GM12872 (cell line): Measurements from ENCODE around the gene SLC30A3.

Experiments used
- TF ChIP-seq, protein P1 (sequence below): IDR thresholded peaks from 3 replicates; pipeline ENCODE4 v1.5.1; 2011; ENCODE audit warnings: low read depth, mild to moderate bottlenecking, low read length, moderate library complexity; ENCODE audit not compliant: insufficient read depth

Gene SLC30A3

GRCh38 chr2:27211241-27211942 is 51.5 kb downstream of the SLC30A3 start:
- TF ChIP-seq, protein P1, sequence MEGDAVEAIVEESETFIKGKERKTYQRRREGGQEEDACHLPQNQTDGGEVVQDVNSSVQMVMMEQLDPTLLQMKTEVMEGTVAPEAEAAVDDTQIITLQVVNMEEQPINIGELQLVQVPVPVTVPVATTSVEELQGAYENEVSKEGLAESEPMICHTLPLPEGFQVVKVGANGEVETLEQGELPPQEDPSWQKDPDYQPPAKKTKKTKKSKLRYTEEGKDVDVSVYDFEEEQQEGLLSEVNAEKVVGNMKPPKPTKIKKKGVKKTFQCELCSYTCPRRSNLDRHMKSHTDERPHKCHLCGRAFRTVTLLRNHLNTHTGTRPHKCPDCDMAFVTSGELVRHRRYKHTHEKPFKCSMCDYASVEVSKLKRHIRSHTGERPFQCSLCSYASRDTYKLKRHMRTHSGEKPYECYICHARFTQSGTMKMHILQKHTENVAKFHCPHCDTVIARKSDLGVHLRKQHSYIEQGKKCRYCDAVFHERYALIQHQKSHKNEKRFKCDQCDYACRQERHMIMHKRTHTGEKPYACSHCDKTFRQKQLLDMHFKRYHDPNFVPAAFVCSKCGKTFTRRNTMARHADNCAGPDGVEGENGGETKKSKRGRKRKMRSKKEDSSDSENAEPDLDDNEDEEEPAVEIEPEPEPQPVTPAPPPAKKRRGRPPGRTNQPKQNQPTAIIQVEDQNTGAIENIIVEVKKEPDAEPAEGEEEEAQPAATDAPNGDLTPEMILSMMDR = no peak

- TF ChIP-seq, protein P1 = no peak
These were observed 53.0 kb downstream of the SLC30A3 start for GRCh38 chr2:27209621-27210401.

DNA sequence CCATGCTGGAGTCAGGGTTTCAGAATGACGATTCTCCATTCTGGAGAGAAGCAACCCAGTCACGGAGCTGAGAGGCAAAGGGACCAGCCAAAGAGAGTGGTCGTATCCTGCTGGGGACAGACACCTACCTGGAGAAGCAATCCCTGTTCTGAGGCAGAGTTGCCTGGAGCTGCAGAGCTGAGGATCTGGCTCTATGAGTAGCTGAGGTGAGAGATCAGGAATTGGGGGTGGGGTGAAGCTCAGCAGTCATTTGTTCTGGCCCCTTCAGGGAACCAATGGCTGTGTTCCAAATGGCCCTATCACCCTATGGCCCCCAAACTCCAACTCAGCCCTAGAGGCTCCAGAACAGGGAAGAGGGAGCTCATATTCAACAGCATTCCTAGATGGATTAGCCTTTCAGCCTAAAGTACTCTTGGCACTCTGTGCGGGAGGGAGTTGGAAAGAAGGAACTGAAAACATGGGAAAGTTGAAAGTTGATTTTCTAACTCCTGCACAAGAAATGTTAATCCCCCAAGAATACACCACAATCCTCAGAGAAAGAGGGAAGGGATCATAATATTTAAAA is 54.3 kb downstream of the SLC30A3 start:
- TF ChIP-seq, protein P1 = no peak

DNA sequence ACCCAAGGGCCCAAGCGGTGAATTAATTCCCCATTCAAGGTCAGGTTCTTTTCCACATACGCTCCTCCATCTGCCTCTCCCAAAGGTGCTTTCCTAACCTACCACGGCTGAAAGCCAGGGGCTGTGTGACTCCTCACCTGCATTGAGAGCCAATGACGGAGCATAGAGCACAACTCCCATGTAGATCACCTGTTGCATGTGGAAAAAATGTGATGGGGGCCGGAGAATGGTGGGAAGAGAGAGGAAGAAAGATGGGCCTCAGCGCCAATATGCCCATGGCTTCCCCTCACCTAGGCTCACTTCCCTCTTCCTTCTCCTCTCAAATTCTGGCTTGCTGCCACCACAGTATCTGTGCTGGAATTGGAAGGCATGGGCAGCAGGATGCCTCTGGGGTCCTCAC is 56.5 kb downstream of the SLC30A3 start:
- TF ChIP-seq, protein P1 = no peak

DNA sequence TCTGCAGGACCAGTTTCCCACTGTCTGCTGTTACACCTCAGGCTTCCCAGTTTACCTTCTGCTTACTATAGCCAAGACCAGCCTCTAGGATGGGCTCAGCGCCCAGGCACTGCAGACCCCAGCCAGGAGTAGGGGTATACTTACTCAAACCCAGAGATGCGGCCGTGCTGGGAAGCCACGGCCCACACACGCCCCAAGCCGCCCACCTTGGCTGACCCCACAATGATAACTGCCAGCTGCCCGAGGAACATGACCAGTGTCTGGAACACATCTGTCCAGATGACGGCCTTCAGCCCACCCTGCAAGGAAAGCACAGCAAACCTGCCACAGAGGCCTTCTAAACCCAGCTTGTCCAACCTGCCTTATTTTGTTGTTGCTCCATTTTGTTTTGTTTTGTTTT is 57.6 kb downstream of the SLC30A3 start:
- TF ChIP-seq, protein P1 = no peak

- TF ChIP-seq, protein P1 = no peak
These were observed 58.3 kb downstream of the SLC30A3 start for GRCh38 chr2:27204566-27204965.

GRCh38 chr2:27203741-27204140 is 59.1 kb downstream of the SLC30A3 start:
- TF ChIP-seq, protein P1 = no peak
